ES-I3 (cell line): ENCODE measurements around the gene LHX5.

Source experiments
- H3K36me3 ChIP-seq: 2 replicates; pipeline ENCODE4 v1.6.1; 2013; ENCODE audit warnings: mild to moderate bottlenecking, low read length, control low read depth, moderate library complexity; ENCODE audit not compliant: insufficient read depth
- H3K4me1 ChIP-seq: 2 replicates; pipeline ENCODE4 v1.6.1; 2013; ENCODE audit warnings: mild to moderate bottlenecking, control low read depth, low read length; ENCODE audit not compliant: insufficient read depth
- H3K9ac ChIP-seq: 2 replicates; pipeline ENCODE4 v1.6.1; 2013; ENCODE audit warnings: low read depth, mild to moderate bottlenecking, low read length, moderate library complexity
- H3K9me3 ChIP-seq: 2 replicates; pipeline ENCODE4 v1.6.1; 2013; ENCODE audit warnings: mild to moderate bottlenecking, low read length, moderate library complexity; ENCODE audit not compliant: control insufficient read depth, insufficient read depth

LHX5 gene

GRCh38 chr12:113486722-113487121 lies 15.1 kb upstream of the LHX5 start:
- H3K9me3 ChIP-seq: no peaks in the 10 kb centered on the region
- H3K9ac ChIP-seq: no peak overlapping the region
- no peaks in the 10 kb centered on the region for H3K36me3 ChIP-seq
- H3K4me1 ChIP-seq: no peaks in the 10 kb centered on the region; the same call in 1 of the 2 replicates

- Histone ChIP-seq H3K9me3 (no peaks in the 10 kb centered on the region), H3K4me1 (no peaks in the 10 kb centered on the region; the same call in 1 of the 2 replicates), H3K9ac (no peak overlapping the region), H3K36me3 (no peaks in the 10 kb centered on the region)
Measured at GRCh38 chr12:113485330-113485729, 13.7 kb upstream of the LHX5 start.

GRCh38 chr12:113482334-113482733 lies 10.7 kb upstream of the LHX5 start:
- Histone ChIP-seq H3K4me1 (peaks cover 11% of the 10 kb centered on the region), H3K9ac (no peak overlapping the region), H3K9me3 (no peaks in the 10 kb centered on the region), H3K36me3 (no peaks in the 10 kb centered on the region)

- H3K36me3 ChIP-seq: no peaks in the 10 kb centered on the region
- H3K9ac ChIP-seq: no peak overlapping the region
- no peaks in the 10 kb centered on the region for H3K9me3 ChIP-seq
- H3K4me1 ChIP-seq: peaks cover 11% of the 10 kb centered on the region
Measured at GRCh38 chr12:113480336-113480971, 8.8 kb upstream of the LHX5 start.

- Histone ChIP-seq H3K4me1 (peaks cover 11% of the 10 kb centered on the region), H3K9ac (peak overlapping the region; percentile 25; the same call in 1 of the 2 replicates), H3K36me3 (no peaks in the 10 kb centered on the region), H3K9me3 (no peaks in the 10 kb centered on the region)
Measured at GRCh38 chr12:113479590-113480335, 8.1 kb upstream of the LHX5 start.

- H3K36me3 ChIP-seq: no peaks in the 10 kb centered on the region
- no peak overlapping the region; the same call in 1 of the 2 replicates for H3K9ac ChIP-seq
- no peaks in the 10 kb centered on the region for H3K9me3 ChIP-seq
- H3K4me1 ChIP-seq: peaks cover 11% of the 10 kb centered on the region
Measured at GRCh38 chr12:113479216-113479589, 7.5 kb upstream of the LHX5 start.

- no peaks in the 10 kb centered on the region for H3K36me3 ChIP-seq
- peaks cover 18% of the 10 kb centered on the region for H3K4me1 ChIP-seq
- H3K9me3 ChIP-seq: no peaks in the 10 kb centered on the region
- peak overlapping the region; percentile 13; the same call in 1 of the 2 replicates for H3K9ac ChIP-seq
Measured at GRCh38 chr12:113478351-113479011, 6.8 kb upstream of the LHX5 start.

- H3K4me1 ChIP-seq: peaks cover 25% of the 10 kb centered on the region
- no peaks in the 10 kb centered on the region for H3K9me3 ChIP-seq
- no peaks in the 10 kb centered on the region for H3K36me3 ChIP-seq
- peak overlapping the region; percentile 13; the same call in 1 of the 2 replicates for H3K9ac ChIP-seq
Measured at GRCh38 chr12:113477842-113478215, 6.2 kb upstream of the LHX5 start.

GRCh38 chr12:113477171-113477841 lies 5.6 kb upstream of the LHX5 start:
- Histone ChIP-seq H3K4me1 (peaks cover 26% of the 10 kb centered on the region), H3K9me3 (no peaks in the 10 kb centered on the region), H3K36me3 (no peaks in the 10 kb centered on the region), H3K9ac (peak overlapping the region; percentile 3; the same call in 1 of the 2 replicates)

GRCh38 chr12:113476176-113476986 lies 4.7 kb upstream of the LHX5 start:
- Histone ChIP-seq H3K4me1 (peaks cover 26% of the 10 kb centered on the region), H3K9ac (peak overlapping the region; percentile 9; the same call in 1 of the 2 replicates), H3K36me3 (no peaks in the 10 kb centered on the region)

GRCh38 chr12:113475451-113476175 lies 3.9 kb upstream of the LHX5 start:
- Histone ChIP-seq H3K4me1 (peaks cover 26% of the 10 kb centered on the region), H3K36me3 (no peaks in the 10 kb centered on the region), H3K9ac (peak overlapping the region; percentile 9; the same call in 1 of the 2 replicates), H3K9me3 (no peaks in the 10 kb centered on the region)

More at GRCh38 chr12:113476176-113476986, 4.7 kb upstream of the LHX5 start:
- no peaks in the 10 kb centered on the region for H3K9me3 ChIP-seq

GRCh38 chr12:113474635-113475436 lies 3.2 kb upstream of the LHX5 start:
- H3K9me3 ChIP-seq: no peaks in the 10 kb centered on the region
- H3K9ac ChIP-seq: no peak overlapping the region
- H3K4me1 ChIP-seq: peaks cover 26% of the 10 kb centered on the region
- no peaks in the 10 kb centered on the region for H3K36me3 ChIP-seq
